Uterus (tissue), 4 donors: ENCODE results near the gene ABCD3. TPM values are rescaled to one million over a fixed set of nuclear protein-coding genes. Genes with fewer than 3 reads are reported as not detected.

Source experiments
- DNase-seq, 2 donors: peaks; one replicate each; pipeline ENCODE4 v3.0.0-alpha.2; 2019 to 2020
- H3K27ac ChIP-seq, 2 donors: fragments of 200-600 bp; sonication (generic); 1 replicate in 1 of 2; 2 replicates in 1 of 2; pipeline ENCODE4 v1.5.1; 2016 to 2018
- H3K27me3 ChIP-seq, 2 donors: fragments of 200-600 bp; sonication (generic); one replicate each; pipeline ENCODE4 v1.5.1; 2018 to 2019; ENCODE audit warnings: control low read depth in 1 of 2
- H3K36me3 ChIP-seq, 2 donors: fragments of 200-600 bp; sonication (generic); one replicate each; pipeline ENCODE4 v1.5.1; 2019; ENCODE audit warnings: control low read depth in 1 of 2
- H3K4me1 ChIP-seq, 2 donors: fragments of 200-600 bp; sonication (generic); one replicate each; pipeline ENCODE4 v1.5.1; 2018 to 2019; ENCODE audit warnings: control low read depth in 1 of 2
- H3K4me3 ChIP-seq, 2 donors: fragments of 200-600 bp; sonication (generic); 1 replicate in 1 of 2; 2 replicates in 1 of 2; pipeline ENCODE4 v1.5.1; 2018 to 2019; ENCODE audit warnings: mild to moderate bottlenecking in 1 of 2
- H3K9me3 ChIP-seq, 2 donors: fragments of 200-600 bp; sonication (generic); one replicate each; pipeline ENCODE4 v1.5.1; 2019; ENCODE audit warnings: control low read depth in 1 of 2
- POLR2A ChIP-seq, 2 donors: fragments of 450-650 bp; IDR thresholded peaks; one replicate each; pipeline ENCODE4 v1.6.1; 2016; ENCODE audit warnings: antibody characterized with exemption in 2 of 2, mild to moderate bottlenecking in 1 of 2, moderate library complexity in 1 of 2
- intact Hi-C: fragments of 100-400 bp; cut with DNase I; formaldehyde crosslinking; loops from one replicate; pipeline ENCODE4 v1.15.1; 2023; ENCODE audit warnings: low total_unique reads
- total RNA-seq, 4 donors: library from RNA; depleted of rRNA in 3 of 4; stranded (reverse); fragments of >200 nt in 3 of 4; gene quantifications; one replicate each; pipeline versions ENCODE4 v1.1.0 to v1.2.4, GENCODE V29; 2014 to 2023
- TF ChIP-seq, protein P1 (sequence below), 4 experiments: fragments of 200-600 bp in 2 of 4; fragments of 450-650 bp in 2 of 4; sonication (generic) in 2 of 4; IDR thresholded peaks; one replicate each; pipeline ENCODE4 v1.5.1; 2016 to 2019; ENCODE audit warnings: antibody characterized with exemption in 4 of 4, mild to moderate bottlenecking in 2 of 4, moderate library complexity in 1 of 4
- donor health status: DM: yes; HTN: yes; CAD: no.

The ABCD3 gene
- total RNA-seq, 4 donors from 2014 or later: 18.4 to 53.2 (median 30.7) TPM

DNA sequence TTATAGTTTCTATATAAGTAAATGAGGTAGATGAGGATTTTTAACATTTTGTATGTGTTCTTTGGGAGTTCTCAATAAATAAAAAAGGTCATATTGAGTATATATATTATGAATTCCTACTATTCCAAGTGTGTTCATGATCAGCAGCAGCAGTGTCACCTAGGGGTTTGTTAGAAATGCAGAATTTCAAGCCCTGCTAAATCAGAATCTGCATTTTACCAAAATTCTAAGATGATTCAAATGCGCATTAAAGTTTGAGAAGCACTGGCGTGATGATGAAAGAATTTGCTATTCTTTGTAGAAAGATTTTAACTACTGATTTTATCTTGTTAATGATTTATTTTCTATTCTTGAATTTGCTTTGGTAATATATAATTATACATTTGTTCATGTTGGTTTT lies 94.6 kb downstream of the ABCD3 start:
- Histone ChIP-seq H3K4me1 (no peaks in the 10 kb centered on the region), H3K36me3 (no peaks in the 10 kb centered on the region), H3K27ac (no peak overlapping the region), H3K9me3 (no peaks in the 10 kb centered on the region), H3K27me3 (no peaks in the 10 kb centered on the region), H3K4me3 (no peak overlapping the region)
- intact Hi-C loops: no loop called here
- no peak for DNase-seq
- no peak for TF ChIP-seq POLR2A (IDR thresholded peaks at IDR 0.05)
- TF ChIP-seq, protein P1, sequence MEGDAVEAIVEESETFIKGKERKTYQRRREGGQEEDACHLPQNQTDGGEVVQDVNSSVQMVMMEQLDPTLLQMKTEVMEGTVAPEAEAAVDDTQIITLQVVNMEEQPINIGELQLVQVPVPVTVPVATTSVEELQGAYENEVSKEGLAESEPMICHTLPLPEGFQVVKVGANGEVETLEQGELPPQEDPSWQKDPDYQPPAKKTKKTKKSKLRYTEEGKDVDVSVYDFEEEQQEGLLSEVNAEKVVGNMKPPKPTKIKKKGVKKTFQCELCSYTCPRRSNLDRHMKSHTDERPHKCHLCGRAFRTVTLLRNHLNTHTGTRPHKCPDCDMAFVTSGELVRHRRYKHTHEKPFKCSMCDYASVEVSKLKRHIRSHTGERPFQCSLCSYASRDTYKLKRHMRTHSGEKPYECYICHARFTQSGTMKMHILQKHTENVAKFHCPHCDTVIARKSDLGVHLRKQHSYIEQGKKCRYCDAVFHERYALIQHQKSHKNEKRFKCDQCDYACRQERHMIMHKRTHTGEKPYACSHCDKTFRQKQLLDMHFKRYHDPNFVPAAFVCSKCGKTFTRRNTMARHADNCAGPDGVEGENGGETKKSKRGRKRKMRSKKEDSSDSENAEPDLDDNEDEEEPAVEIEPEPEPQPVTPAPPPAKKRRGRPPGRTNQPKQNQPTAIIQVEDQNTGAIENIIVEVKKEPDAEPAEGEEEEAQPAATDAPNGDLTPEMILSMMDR (IDR thresholded peaks at IDR 0.05): no peak

DNA sequence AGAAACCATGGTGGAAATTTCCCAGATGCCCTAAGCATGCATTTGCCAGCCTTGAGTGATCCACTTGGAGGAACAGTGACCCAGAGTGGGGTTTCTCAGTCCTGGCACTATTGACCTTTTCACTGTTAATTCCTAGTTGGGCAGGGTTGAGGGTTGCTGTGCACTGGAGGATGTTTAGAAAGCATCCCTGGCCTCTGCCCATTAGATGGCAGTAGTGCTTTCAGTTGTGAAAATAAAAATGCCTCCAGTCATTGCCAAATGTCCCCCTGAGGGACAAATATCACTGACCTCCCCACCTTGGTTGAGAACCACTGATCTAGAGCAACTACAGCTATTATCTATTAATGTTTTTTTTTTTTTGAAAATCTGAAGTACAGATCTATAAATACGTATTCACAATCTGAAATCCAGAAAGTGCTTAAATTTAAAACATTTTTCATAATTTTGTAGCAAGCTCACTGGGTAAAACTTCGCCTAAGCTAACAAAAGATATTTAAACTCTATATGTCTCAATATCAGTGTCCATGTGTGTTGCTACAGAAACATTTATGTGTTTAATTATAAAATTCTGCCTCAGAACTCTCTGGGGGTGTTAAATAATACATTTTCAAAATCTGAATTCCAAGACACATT lies 96.0 kb downstream of the ABCD3 start:
- DNase-seq: no peak
- H3K27ac ChIP-seq: no peak overlapping the region
- H3K27me3 ChIP-seq: no peaks in the 10 kb centered on the region
- no peaks in the 10 kb centered on the region for H3K9me3 ChIP-seq
- no peaks in the 10 kb centered on the region for H3K4me1 ChIP-seq
- intact Hi-C loops: no loop called here
- no peaks in the 10 kb centered on the region for H3K36me3 ChIP-seq
- H3K4me3 ChIP-seq: no peak overlapping the region
- TF ChIP-seq, protein P1 (IDR thresholded peaks at IDR 0.05): peak in 3 of 4 experiments; percentile 34 to 43 (median 37)
- no peak for TF ChIP-seq POLR2A (IDR thresholded peaks at IDR 0.05)

DNA sequence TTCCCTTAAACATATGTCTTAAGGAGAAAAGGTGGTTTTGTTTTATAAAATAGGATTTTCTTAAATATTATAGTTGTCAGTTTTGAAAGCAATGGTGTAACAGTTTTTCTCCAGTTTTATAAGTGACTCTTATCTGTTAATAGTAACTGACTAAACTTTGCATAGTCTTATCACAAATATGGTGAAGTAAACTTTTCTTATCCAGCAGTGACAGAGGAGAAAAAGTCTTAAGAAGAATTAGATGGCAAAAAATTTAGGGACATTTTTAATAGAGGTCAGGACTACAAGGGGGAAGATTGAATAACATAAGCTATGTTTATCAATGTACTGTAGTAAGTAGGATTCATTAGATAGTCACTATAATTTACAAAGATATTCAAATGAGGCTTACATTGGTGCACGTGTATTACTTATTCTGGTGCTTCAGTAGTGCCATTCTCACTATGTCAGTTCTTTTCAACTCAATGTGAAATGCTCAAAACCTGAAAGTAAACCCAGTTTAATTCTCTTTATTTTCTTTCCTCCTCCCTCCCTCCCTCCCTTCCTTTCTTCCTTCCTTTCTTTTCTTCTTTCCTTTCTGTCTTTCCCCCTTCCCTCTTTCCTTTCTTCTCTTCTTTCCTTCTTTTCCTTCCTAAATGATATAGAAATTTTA lies 97.2 kb downstream of the ABCD3 start:
- no peak overlapping the region for H3K27ac ChIP-seq
- no peak for DNase-seq
- H3K36me3 ChIP-seq: no peaks in the 10 kb centered on the region
- intact Hi-C loops: no loop called here
- no peak overlapping the region for H3K4me3 ChIP-seq
- H3K9me3 ChIP-seq: no peaks in the 10 kb centered on the region
- no peaks in the 10 kb centered on the region for H3K27me3 ChIP-seq
- TF ChIP-seq POLR2A (IDR thresholded peaks at IDR 0.05): no peak
- no peaks in the 10 kb centered on the region for H3K4me1 ChIP-seq

DNA sequence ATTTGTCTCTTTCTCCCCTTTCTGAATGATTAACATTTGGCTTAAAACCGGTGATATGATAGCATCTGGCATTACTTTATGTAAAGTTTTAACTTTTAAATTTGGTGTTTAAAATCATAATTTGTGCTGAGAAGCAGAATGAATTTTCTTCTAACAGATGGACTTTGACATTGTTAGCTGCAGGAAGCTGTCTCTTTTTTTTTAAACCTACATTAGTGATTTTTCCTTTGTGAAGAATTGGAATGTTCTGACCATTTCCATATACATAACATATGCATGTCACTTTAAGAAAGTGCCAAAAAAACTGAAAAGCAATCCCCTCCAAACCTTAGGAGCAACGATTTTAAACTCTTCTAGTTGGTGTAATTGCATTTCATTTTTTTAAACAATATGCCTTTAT lies 101.2 kb downstream of the ABCD3 start:
- H3K27me3 ChIP-seq: no peaks in the 10 kb centered on the region

GRCh38 chr1:94522304-94522703 lies 104.1 kb downstream of the ABCD3 start:
- DNase-seq: peak in 1 of 2 donors; percentile 41
- intact Hi-C loops: loop anchor here (5.0 kb wide), 1 partner anchor 285 kb away; no protein-coding TSS in a partner anchor

More for the DNA sequence above, 101.2 kb downstream of the ABCD3 start:
- Histone ChIP-seq H3K4me3 (no peak overlapping the region), H3K4me1 (no peaks in the 10 kb centered on the region), H3K36me3 (no peaks in the 10 kb centered on the region), H3K9me3 (no peaks in the 10 kb centered on the region), H3K27ac (no peak overlapping the region)
- DNase-seq: no peak
- intact Hi-C loops: no loop called here
- TF ChIP-seq, protein P1 (IDR thresholded peaks at IDR 0.05): no peak
- no peak for TF ChIP-seq POLR2A (IDR thresholded peaks at IDR 0.05)

More at GRCh38 chr1:94522304-94522703, 104.1 kb downstream of the ABCD3 start:
- Histone ChIP-seq H3K4me1 (no peaks in the 10 kb centered on the region), H3K36me3 (no peaks in the 10 kb centered on the region), H3K27me3 (no peaks in the 10 kb centered on the region), H3K9me3 (no peaks in the 10 kb centered on the region), H3K27ac (no peak overlapping the region), H3K4me3 (no peak overlapping the region)
- TF ChIP-seq, protein P1 (IDR thresholded peaks at IDR 0.05): peak; percentile 52 to 65 (median 61)
- no peak for TF ChIP-seq POLR2A (IDR thresholded peaks at IDR 0.05)
